ENCODE data around the gene SLBP.

- TF ChIP-seq, protein P1, sequence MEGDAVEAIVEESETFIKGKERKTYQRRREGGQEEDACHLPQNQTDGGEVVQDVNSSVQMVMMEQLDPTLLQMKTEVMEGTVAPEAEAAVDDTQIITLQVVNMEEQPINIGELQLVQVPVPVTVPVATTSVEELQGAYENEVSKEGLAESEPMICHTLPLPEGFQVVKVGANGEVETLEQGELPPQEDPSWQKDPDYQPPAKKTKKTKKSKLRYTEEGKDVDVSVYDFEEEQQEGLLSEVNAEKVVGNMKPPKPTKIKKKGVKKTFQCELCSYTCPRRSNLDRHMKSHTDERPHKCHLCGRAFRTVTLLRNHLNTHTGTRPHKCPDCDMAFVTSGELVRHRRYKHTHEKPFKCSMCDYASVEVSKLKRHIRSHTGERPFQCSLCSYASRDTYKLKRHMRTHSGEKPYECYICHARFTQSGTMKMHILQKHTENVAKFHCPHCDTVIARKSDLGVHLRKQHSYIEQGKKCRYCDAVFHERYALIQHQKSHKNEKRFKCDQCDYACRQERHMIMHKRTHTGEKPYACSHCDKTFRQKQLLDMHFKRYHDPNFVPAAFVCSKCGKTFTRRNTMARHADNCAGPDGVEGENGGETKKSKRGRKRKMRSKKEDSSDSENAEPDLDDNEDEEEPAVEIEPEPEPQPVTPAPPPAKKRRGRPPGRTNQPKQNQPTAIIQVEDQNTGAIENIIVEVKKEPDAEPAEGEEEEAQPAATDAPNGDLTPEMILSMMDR (IDR thresholded peaks at IDR 0.05): no peak
- no peak for TF ChIP-seq EZH2 (IDR thresholded peaks at IDR 0.05; ENCODE audit: borderline replicate concordance, insufficient read depth, low read depth, low read length, poor library complexity, severe bottlenecking)
Observed at GRCh38 chr4:1675136-1675801, 36.9 kb downstream of the SLBP start.

All from B cell (primary cell).